Measurements from ENCODE around the gene OR4D9. TPM values are rescaled to one million over a fixed set of nuclear protein-coding genes. Genes with fewer than 3 reads are reported as not detected.

The OR4D9 gene
- total RNA-seq (ENCODE audit: unreplicated experiment) = not detected
- long read RNA-seq = 0 reads

GRCh38 chr11:59510941-59511589, at the start of gene OR4D9:
OR4D9 (plus strand) TSS chr11:59511539; CDS start chr11:59514913, 3,374 bp downstream.
- H3K4me3 Mint-ChIP-seq (ENCODE audit: unreplicated experiment) = no peak within 1 kb of the TSS
- H3K27me3 Mint-ChIP-seq (ENCODE audit: unreplicated experiment) = peaks cover 2% of the 10 kb centered on the region
- H3K36me3 Mint-ChIP-seq (ENCODE audit: unreplicated experiment) = no peaks in the 10 kb centered on the region
- DNase-seq = no peak
- H3K27ac Mint-ChIP-seq (ENCODE audit: unreplicated experiment) = no peak within 1 kb of the TSS
- no peak for TF ChIP-seq CTCF (IDR thresholded peaks at IDR 0.05; ENCODE audit: partially characterized antibody, unreplicated experiment)
- H3K4me1 Mint-ChIP-seq (ENCODE audit: low read depth, unreplicated experiment) = no peaks in the 10 kb centered on the region
- no peaks in the 10 kb centered on the region for H3K9me3 Mint-ChIP-seq (ENCODE audit: unreplicated experiment)

- Mint-ChIP-seq H3K27me3 (ENCODE audit: unreplicated experiment) (peaks cover 5% of the 10 kb centered on the region), H3K4me3 (ENCODE audit: unreplicated experiment) (no peak overlapping the region), H3K36me3 (ENCODE audit: unreplicated experiment) (no peaks in the 10 kb centered on the region), H3K9me3 (ENCODE audit: unreplicated experiment) (peaks cover 1% of the 10 kb centered on the region), H3K27ac (ENCODE audit: unreplicated experiment) (no peak overlapping the region), H3K4me1 (ENCODE audit: low read depth, unreplicated experiment) (no peaks in the 10 kb centered on the region)
- no peak for TF ChIP-seq CTCF (IDR thresholded peaks at IDR 0.05; ENCODE audit: partially characterized antibody, unreplicated experiment)
- no peak for DNase-seq
These were observed 48.1 kb upstream of the OR4D9 start for GRCh38 chr11:59463190-59463641.

DNA sequence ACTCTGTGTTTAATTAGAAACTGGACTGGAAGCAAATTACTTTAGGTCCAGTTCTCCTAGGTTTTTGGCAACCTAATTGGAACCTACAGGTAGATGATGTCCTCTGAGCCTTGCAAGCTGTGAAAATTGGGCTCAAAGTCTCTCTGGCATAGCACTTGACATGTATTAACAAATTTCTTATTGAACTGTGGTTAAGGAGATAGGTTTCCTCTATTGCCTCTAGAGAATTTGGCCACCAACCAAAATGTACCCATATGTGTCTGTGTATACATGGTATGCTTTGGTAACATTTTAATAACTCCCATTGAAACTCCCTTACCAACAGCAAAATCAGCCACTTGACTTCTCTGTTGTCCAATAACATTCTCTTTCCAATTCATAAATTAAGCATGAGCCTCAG, 38.3 kb upstream of the OR4D9 start, which contains the start of gene OR4D10:
Gene OR4D10, plus strand, starts transcription at position 301 of the 400 bp plus-strand sequence. CDS start 4,115 bp downstream, outside the sequence.
- no peak within 1 kb of the TSS for H3K4me3 Mint-ChIP-seq (ENCODE audit: unreplicated experiment)
- H3K27ac Mint-ChIP-seq (ENCODE audit: unreplicated experiment) = no peak within 1 kb of the TSS
- peaks cover 2% of the 10 kb centered on the region for H3K9me3 Mint-ChIP-seq (ENCODE audit: unreplicated experiment)
- no peaks in the 10 kb centered on the region for H3K36me3 Mint-ChIP-seq (ENCODE audit: unreplicated experiment)
- no peak for TF ChIP-seq CTCF (IDR thresholded peaks at IDR 0.05; ENCODE audit: partially characterized antibody, unreplicated experiment)
- H3K4me1 Mint-ChIP-seq (ENCODE audit: low read depth, unreplicated experiment) = no peaks in the 10 kb centered on the region
- DNase-seq = no peak
- peaks cover 1% of the 10 kb centered on the region for H3K27me3 Mint-ChIP-seq (ENCODE audit: unreplicated experiment)

GRCh38 chr11:59475176-59475575, 36.2 kb upstream of the OR4D9 start:
- Mint-ChIP-seq H3K4me3 (ENCODE audit: unreplicated experiment) (no peak overlapping the region), H3K9me3 (ENCODE audit: unreplicated experiment) (no peaks in the 10 kb centered on the region), H3K4me1 (ENCODE audit: low read depth, unreplicated experiment) (no peaks in the 10 kb centered on the region), H3K36me3 (ENCODE audit: unreplicated experiment) (no peaks in the 10 kb centered on the region), H3K27me3 (ENCODE audit: unreplicated experiment) (peaks cover 2% of the 10 kb centered on the region), H3K27ac (ENCODE audit: unreplicated experiment) (no peak overlapping the region)
- DNase-seq = no peak
- no peak for TF ChIP-seq CTCF (IDR thresholded peaks at IDR 0.05; ENCODE audit: partially characterized antibody, unreplicated experiment)

- H3K27ac Mint-ChIP-seq (ENCODE audit: unreplicated experiment) = no peak overlapping the region
- no peak overlapping the region for H3K4me3 Mint-ChIP-seq (ENCODE audit: unreplicated experiment)
- DNase-seq = no peak
- H3K27me3 Mint-ChIP-seq (ENCODE audit: unreplicated experiment) = peaks cover 2% of the 10 kb centered on the region
- no peaks in the 10 kb centered on the region for H3K9me3 Mint-ChIP-seq (ENCODE audit: unreplicated experiment)
- H3K4me1 Mint-ChIP-seq (ENCODE audit: low read depth, unreplicated experiment) = no peaks in the 10 kb centered on the region
- no peaks in the 10 kb centered on the region for H3K36me3 Mint-ChIP-seq (ENCODE audit: unreplicated experiment)
- TF ChIP-seq CTCF (IDR thresholded peaks at IDR 0.05; ENCODE audit: partially characterized antibody, unreplicated experiment) = no peak
These were observed 31.4 kb upstream of the OR4D9 start for GRCh38 chr11:59479906-59480305.

Data from glutamatergic neuron (in vitro differentiated cells).